Measurements from ENCODE around the gene RBP5.

Gene RBP5

GRCh38 chr12:7130701-7131501 is 2.2 kb upstream of the RBP5 start:
- Histone ChIP-seq H3K4me2 (ENCODE audit: low read length) (peak overlapping the region; percentile 94), H3K4me1 (ENCODE audit: low read length) (peaks cover 9% of the 10 kb centered on the region; the same call in 1 of the 2 replicates), H3K4me3 (ENCODE audit: low read length) (peak overlapping the region; percentile 78), H3K27me3 (ENCODE audit: low read depth, low read length) (peaks cover 7% of the 10 kb centered on the region), H3K27ac (ENCODE audit: low read length) (no peak overlapping the region), H3K9ac (ENCODE audit: low read length) (peak overlapping the region; percentile 65), H4K20me1 (ENCODE audit: insufficient read depth, low read length) (no peaks in the 10 kb centered on the region), H2AFZ (ENCODE audit: low read depth, low read length) (peak overlapping the region; percentile 83; the same call in 1 of the 2 replicates), H3K9me3 (ENCODE audit: insufficient read depth, low read length) (no peaks in the 10 kb centered on the region), H3K79me2 (ENCODE audit: low read length) (no peaks in the 10 kb centered on the region), H3K36me3 (replicated peaks; ENCODE audit: low read depth, low read length) (no peaks in the 10 kb centered on the region)
- TF ChIP-seq EZH2phosphoT487 (IDR thresholded peaks at IDR 0.05; ENCODE audit: low read depth): no peak
- no peak for TF ChIP-seq CTCF (IDR thresholded peaks at IDR 0.05; ENCODE audit: low read depth, low read length)

GRCh38 chr12:7129872-7130691 is 1.4 kb upstream of the RBP5 start, which contains the start of gene CLSTN3:
TSS of gene CLSTN3 (plus strand) at chr12:7130371. CDS start at chr12:7130649, 278 bp downstream.
- Histone ChIP-seq H3K79me2 (ENCODE audit: low read length) (no peaks in the 10 kb centered on the region), H3K4me1 (ENCODE audit: low read length) (peaks cover 9% of the 10 kb centered on the region; the same call in 1 of the 2 replicates), H3K27ac (ENCODE audit: low read length) (no peak within 1 kb of the TSS), H3K4me2 (ENCODE audit: low read length) (peak within 1 kb of the TSS; percentile 94), H3K36me3 (replicated peaks; ENCODE audit: low read depth, low read length) (no peaks in the 10 kb centered on the region), H3K9ac (ENCODE audit: low read length) (peak within 1 kb of the TSS; percentile 65), H4K20me1 (ENCODE audit: insufficient read depth, low read length) (no peaks in the 10 kb centered on the region), H2AFZ (ENCODE audit: low read depth, low read length) (peak within 1 kb of the TSS; percentile 83; the same call in 1 of the 2 replicates), H3K4me3 (ENCODE audit: low read length) (peak within 1 kb of the TSS; percentile 78), H3K9me3 (ENCODE audit: insufficient read depth, low read length) (no peaks in the 10 kb centered on the region), H3K27me3 (ENCODE audit: low read depth, low read length) (peaks cover 7% of the 10 kb centered on the region)
- no peak for TF ChIP-seq EZH2phosphoT487 (IDR thresholded peaks at IDR 0.05; ENCODE audit: low read depth)
- TF ChIP-seq CTCF (IDR thresholded peaks at IDR 0.05; ENCODE audit: low read depth, low read length): no peak

GRCh38 chr12:7129287-7129871 is 690 bp upstream of the RBP5 start:
- peak overlapping the region; percentile 78 for H3K4me3 ChIP-seq (ENCODE audit: low read length)
- H3K79me2 ChIP-seq (ENCODE audit: low read length): no peaks in the 10 kb centered on the region
- peaks cover 9% of the 10 kb centered on the region; the same call in 1 of the 2 replicates for H3K4me1 ChIP-seq (ENCODE audit: low read length)
- peak overlapping the region; percentile 65 for H3K9ac ChIP-seq (ENCODE audit: low read length)
- H3K27me3 ChIP-seq (ENCODE audit: low read depth, low read length): peaks cover 7% of the 10 kb centered on the region
- H3K4me2 ChIP-seq (ENCODE audit: low read length): peak overlapping the region; percentile 94
- no peaks in the 10 kb centered on the region for H3K9me3 ChIP-seq (ENCODE audit: insufficient read depth, low read length)
- no peak overlapping the region for H3K27ac ChIP-seq (ENCODE audit: low read length)
- H2AFZ ChIP-seq (ENCODE audit: low read depth, low read length): peak overlapping the region; percentile 83; the same call in 1 of the 2 replicates
- no peaks in the 10 kb centered on the region for H3K36me3 ChIP-seq (replicated peaks; ENCODE audit: low read depth, low read length)
- no peaks in the 10 kb centered on the region for H4K20me1 ChIP-seq (ENCODE audit: insufficient read depth, low read length)
- TF ChIP-seq EZH2phosphoT487 (IDR thresholded peaks at IDR 0.05; ENCODE audit: low read depth) (no peak), CTCF (IDR thresholded peaks at IDR 0.05; ENCODE audit: low read depth, low read length) (no peak)
